Choroid plexus epithelial cell (primary cell): ENCODE results near the gene CERS3.

Experiments
- DNase-seq: peaks from one replicate; pipeline ENCODE4 v3.0.0-alpha.2; 2010; ENCODE audit warnings: low read depth
- H3K4me3 ChIP-seq: 2 replicates; pipeline ENCODE4 v1.5.1; 2011; ENCODE audit warnings: low read depth, mild to moderate bottlenecking, control low read depth, low read length, moderate library complexity
- TF ChIP-seq, protein P1 (sequence below): conservative IDR thresholded peaks from 2 replicates; pipeline ENCODE4 v1.5.1; 2011; ENCODE audit warnings: low read depth, mild to moderate bottlenecking, control low read depth, inconsistent platforms, low read length, moderate library complexity

The CERS3 gene

DNA sequence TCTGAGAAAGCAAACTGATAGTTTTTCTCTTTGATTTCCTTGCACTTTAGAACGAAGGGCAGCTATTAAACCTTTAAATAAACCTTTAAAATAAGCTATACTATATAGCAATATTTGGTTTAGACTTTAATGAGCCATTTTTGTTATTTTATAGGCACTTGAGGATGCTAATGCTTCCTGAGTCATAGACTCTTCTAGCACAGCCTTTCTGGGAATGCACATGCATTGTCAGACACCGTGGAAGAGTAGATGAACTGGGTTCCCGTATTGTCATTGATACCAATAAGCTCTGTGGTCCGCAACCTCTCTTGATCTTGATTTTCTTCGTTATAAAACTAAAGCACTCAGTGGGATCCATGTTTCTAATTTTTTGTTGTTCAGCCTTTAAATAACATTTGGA, 27.6 kb downstream of the CERS3 start:
- no peak overlapping the region for H3K4me3 ChIP-seq
- TF ChIP-seq, protein P1, sequence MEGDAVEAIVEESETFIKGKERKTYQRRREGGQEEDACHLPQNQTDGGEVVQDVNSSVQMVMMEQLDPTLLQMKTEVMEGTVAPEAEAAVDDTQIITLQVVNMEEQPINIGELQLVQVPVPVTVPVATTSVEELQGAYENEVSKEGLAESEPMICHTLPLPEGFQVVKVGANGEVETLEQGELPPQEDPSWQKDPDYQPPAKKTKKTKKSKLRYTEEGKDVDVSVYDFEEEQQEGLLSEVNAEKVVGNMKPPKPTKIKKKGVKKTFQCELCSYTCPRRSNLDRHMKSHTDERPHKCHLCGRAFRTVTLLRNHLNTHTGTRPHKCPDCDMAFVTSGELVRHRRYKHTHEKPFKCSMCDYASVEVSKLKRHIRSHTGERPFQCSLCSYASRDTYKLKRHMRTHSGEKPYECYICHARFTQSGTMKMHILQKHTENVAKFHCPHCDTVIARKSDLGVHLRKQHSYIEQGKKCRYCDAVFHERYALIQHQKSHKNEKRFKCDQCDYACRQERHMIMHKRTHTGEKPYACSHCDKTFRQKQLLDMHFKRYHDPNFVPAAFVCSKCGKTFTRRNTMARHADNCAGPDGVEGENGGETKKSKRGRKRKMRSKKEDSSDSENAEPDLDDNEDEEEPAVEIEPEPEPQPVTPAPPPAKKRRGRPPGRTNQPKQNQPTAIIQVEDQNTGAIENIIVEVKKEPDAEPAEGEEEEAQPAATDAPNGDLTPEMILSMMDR: no peak
- DNase-seq: no peak

DNA sequence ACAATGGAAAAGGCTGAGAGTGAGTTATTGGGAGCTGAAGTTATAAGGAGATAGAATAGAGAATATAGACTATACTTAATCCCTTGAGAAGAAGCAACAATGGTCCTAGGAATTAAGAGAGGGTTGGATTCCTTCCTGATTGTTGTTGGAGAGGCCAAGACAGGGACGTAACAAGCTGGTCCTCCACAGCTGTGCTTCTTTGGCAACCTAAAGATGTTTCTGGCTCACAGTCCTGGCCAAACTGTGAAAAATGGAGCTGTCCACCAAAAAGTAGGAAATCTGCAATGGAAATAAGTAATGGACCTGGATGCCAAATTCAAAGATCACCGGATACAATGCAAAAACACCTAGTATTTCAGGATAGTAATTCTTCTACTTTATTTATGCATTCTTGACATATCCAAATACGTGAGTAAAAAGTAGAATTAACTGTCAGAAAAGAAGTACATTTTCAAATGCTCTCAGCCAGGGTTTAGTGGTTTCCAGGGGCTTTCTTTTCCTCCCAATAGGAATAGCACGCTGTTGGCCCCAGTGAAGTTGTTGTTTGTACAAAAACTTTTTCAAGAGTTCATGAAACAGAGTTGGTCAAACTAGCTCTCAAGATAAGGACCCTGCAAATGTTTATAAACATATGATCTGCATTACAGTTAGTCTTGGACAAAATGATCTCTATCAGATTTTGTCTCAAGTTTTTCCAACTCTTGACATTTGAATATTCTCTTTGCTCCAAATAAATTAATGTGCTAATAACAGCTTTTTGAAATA, 28.3 kb downstream of the CERS3 start:
- no peak for DNase-seq
- TF ChIP-seq, protein P1: no peak
- no peak overlapping the region for H3K4me3 ChIP-seq

DNA sequence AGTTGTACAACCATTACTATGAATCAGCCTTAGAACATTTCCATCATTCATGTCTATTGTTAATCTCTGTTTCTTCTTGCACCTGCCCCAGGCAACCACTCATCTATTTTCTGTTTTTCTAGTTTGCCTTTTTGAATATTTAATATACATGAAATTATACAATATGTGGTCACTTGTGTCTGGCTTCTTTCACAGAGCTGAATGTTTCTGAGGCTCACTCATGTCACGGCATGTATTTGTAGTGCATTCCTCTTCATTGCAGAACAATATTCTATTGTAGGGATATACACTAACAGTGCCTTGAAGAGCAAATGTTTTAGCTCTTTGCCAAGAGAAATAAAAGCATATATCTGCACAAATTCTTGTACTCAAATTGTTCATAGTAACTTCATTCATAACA, 32.9 kb downstream of the CERS3 start:
- TF ChIP-seq, protein P1: no peak
- no peak for DNase-seq
- H3K4me3 ChIP-seq: no peak overlapping the region

DNA sequence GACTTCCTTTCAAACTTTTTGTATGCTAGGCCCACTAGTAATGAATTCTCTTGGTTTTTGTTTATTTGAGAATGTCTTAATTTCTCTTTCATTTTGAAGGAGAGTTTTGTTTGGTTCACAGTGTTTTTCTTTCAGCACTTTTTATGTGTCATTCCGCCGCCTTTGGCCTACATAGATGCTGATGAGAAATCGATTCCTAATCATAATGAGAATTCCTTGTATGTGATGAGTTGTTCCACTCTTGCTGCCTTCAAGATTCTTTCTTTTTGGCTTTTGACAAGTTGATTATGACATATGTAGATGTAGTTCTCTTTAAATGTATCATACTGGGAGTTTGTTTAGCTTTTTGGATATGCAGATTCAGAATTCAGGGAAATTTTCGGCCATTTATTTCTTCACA, 35.5 kb downstream of the CERS3 start:
- no peak for DNase-seq
- no peak overlapping the region for H3K4me3 ChIP-seq
- TF ChIP-seq, protein P1: no peak

DNA sequence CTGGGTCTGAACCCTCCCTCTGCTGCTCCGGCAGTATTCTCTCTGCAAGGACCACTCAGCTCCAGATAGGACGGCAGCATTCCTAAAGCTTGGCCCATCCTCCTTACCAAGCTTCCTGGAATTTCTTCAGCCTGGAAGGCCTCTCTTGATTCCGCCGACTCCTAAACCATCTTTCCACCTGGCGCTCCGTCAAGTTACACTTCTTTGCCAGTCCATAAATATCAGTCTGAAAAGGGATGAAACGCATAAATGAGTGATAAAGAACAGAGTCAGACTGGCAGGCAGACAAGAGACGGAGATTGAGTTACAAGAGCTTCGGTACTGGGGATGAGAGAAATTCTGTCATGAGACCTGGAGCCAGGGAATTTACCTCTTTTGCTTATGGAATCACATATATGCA, 44.3 kb downstream of the CERS3 start:
- no peak overlapping the region for H3K4me3 ChIP-seq
- TF ChIP-seq, protein P1: no peak

DNA sequence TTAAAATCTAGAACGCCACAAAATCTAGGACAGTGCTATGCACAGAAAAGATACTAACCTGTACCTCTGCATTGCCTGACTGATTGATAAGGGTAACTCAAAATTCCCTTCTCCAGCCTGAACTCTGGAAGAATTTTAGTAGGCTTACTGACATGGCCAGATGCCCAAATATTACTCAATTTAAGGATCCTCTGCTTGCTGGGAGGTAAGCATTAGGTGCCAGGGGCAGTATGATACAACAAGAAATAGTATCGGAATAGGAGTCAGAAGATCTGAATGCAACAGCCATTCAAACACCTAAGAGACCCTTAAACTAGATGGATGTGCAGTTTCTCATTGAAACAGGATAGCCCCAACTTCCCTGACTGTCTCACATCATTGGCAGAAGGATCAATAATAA, 45.4 kb downstream of the CERS3 start:
- no peak overlapping the region for H3K4me3 ChIP-seq
- TF ChIP-seq, protein P1: no peak
- DNase-seq: no peak

More for the DNA sequence above, 44.3 kb downstream of the CERS3 start:
- no peak for DNase-seq

DNA sequence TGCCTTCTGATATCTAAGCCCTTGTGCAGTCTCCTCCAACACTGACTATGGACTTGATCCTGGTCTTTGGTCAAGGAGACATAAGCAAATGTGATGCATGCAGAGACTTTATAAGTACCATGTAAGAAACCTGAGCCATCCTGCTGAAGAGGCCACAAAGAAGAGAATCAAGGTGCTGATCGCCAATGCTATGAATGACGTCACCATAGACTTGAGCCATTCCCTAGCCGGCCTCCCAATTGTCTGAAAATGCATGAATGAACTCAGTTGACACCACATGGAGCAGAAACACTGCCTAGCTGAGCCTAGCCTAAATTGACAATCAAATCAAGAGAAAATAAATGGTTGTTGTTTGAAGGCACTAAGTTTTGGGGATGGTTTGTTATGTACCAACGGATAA, 51.9 kb downstream of the CERS3 start:
- no peak overlapping the region for H3K4me3 ChIP-seq
- TF ChIP-seq, protein P1: no peak
- DNase-seq: no peak
